HG03060 (cell line): ENCODE results near the gene B4GALT4.
"Not testable (repeated sequence)": the region's sequence is repeated elsewhere in the genome, so short reads cannot be mapped to it uniquely, and the experiment has no call there.

Experiments
- ATAC-seq: cut with Tn5 transposase; IDR thresholded peaks from one replicate; pipeline ENCODE4 v1.9.1; 2021; ENCODE audit warnings: low read depth, moderate number of reproducible peaks; ENCODE audit not compliant: unreplicated experiment

Gene B4GALT4

DNA sequence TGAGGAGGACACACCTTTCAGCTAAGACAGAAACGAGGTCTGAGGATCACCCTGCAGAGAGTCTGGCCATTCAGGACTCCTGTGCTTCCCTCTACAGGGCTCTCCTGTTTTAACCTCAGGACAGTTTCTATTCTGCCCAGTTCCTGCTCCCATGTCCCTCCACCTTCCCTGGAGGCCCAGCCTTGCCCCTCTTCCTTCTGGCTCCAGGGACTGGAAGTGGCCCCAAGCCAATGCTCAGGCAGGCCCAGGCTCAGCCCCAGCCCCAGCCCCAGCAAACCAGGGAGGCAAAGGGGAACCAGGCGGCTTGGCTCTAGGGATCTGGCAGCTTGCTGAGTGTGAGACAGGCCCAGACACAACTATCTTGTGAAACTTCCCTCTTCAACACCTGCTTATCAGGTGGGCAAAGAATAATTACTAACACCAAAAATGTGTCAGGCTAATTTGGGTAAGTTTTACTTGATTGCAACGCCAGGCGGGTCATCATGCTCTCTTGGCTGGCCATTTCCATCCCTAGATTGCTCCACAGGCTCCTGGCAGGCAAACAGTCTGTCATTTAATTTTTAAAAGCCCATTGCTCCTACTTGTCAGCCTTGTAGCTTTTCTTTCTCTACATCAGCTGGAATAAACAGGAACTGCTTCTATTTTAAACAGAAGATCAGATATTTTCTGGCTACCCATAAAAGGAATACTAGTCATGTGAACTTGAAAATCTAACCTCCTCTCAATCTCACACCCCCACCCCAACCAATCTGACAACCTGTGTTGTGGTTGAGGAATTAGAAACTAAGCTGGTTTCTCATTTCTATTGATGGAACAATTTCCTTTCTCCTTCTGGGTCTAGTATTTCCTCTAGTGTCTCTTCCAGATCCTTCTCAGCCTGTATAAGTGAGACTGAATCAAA is 33.8 kb downstream of the B4GALT4 start:
- ATAC-seq: no peak

DNA sequence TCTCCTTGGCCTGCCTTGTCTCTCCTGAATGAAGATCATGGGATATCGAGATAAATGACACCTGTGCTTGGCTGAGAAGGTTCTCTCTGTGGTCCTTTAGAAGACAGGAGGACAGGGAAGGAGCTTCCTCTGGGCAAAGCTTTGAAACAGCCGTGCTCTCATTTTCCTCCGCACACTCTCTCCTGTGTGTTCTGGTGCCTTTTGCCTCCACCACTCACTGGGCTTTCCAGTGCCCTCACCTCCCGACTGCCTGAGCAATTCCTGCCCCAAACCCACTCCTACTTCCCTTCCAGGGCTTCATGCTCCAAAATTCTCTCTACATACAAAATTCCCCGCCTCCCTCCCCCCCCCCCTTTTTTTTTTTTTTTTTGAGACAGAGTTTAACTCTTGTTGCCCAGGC is 35.0 kb downstream of the B4GALT4 start:
- ATAC-seq: no peak

DNA sequence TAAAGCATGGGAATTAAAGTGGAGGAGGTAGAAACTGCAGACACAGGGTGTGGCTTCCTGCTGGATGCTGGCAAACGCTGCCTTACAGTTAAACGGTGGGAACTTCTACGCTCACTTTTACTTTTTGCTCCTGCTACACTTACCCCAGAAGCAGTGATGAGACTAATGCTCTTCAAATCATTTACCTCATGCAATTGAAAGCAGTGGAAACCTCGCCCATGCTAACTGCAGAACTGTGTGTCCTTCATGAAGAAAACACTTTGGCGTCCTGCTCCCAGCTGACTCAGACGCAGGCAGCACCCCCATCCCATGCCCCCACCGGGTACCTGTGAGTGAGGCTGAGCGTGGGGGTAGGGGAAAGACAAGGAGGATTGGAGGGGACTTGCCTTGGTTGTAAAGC is 35.5 kb downstream of the B4GALT4 start:
- ATAC-seq: no peak

DNA sequence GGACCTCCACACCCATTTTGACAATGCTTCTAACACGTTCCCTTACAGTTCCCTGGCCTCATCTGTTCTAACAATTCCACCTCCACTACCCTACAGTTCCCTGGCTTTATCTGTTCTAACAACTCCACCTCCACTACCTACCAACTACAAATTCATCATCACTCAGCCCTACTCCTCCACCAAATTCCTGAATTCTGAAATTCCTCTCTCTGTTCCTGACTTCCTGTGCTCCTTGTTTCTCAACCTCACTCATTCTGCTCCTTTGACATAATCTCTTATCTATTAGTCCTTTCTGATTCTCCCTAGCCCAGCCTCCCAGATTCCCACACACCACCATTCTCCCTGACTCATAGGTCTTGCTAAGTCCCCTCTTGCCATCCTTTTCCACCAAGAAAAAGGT is 44.8 kb downstream of the B4GALT4 start:
- ATAC-seq: no peak

DNA sequence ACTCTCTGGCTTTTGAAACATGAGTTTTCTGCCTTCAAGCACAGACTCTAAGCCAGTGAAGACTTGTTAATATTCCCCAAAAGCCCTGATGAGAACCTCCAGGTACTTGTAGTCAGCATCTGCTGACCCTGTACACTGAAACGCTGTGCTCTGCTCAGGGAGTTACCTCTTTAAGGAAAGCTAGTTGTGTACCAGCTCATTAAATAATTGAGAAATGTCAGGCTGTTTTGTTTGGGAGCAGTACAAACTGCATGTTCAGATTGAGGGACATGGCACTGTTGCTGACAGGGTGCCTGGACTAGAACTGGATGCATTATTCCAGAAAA is 45.6 kb downstream of the B4GALT4 start:
- no peak for ATAC-seq

DNA sequence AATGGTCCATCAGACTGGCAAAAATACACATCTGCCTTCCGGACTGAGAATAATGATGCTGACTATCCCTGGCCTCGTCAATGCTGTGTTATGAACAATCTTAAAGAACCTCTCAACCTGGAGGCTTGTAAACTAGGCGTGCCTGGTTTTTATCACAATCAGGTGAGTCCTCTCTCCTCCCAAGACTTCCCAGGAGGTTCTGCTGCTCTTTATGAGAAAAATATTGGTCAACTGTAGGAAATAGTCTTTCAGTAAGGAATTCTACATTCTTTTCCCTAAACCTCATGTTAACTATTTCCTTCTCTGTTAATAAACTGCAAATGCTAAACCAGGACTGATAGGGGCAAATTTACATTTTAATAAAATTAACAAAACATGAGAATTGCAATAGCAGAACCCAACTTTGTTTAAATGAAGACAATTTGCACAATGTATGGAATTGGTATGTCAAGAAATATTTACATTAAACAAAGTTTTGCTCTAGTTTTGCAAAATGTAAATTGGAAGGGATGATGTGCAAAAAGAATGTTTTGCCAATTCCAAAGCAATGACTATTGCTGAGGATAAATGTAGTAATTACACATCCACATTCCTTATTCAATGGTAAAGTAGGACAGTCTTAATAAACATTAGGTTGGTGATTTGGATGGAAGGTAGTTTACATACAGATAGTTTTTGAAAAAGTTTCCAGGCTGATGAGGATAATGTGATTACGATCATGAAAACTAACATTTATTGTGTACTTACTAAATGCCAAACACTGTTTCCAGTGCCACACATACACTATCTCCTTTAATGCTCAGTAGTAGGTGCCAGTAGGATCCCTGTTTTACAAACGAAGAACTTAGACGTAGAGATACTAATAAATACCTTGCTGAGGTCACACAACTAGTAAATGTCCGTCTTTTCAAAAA is 46.2 kb downstream of the B4GALT4 start:
- ATAC-seq: no peak

DNA sequence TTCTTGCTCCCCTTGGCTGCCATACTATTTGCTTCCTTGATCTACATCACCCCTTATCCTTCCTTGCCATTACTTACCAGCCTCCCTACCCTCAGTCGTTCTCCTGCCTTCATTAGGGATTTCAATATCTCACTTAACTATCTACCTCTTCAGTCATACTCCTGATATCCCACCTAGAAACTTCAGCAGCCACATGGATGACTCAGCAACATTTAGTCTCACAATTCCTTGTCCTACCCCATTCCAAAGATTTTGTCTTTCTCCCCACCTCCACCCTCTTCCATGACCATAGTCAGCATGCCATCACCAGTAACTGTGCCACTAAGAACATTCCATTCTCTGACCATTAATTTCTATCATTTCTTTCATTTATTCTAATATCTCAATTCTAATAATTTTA is 48.9 kb downstream of the B4GALT4 start:
- no peak for ATAC-seq

DNA sequence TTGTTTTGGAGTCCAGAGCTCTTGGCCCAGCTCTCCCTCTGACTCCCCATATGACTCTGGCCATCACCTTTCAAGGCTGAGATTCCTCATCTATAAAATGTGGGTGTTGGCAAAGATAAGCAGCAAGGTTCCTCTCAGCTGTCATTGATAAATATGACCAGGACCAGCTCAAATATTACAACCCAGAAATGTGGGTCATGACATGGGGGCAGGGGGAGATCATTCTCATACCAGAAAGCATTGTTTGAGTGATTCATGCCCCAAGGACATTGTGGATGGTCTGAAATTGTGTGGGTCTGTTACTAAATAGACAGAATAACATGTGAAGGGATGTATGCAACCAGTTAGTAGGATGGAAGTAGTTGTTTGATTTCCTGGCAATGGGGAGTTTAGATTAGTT is 53.4 kb downstream of the B4GALT4 start:
- ATAC-seq: no peak

DNA sequence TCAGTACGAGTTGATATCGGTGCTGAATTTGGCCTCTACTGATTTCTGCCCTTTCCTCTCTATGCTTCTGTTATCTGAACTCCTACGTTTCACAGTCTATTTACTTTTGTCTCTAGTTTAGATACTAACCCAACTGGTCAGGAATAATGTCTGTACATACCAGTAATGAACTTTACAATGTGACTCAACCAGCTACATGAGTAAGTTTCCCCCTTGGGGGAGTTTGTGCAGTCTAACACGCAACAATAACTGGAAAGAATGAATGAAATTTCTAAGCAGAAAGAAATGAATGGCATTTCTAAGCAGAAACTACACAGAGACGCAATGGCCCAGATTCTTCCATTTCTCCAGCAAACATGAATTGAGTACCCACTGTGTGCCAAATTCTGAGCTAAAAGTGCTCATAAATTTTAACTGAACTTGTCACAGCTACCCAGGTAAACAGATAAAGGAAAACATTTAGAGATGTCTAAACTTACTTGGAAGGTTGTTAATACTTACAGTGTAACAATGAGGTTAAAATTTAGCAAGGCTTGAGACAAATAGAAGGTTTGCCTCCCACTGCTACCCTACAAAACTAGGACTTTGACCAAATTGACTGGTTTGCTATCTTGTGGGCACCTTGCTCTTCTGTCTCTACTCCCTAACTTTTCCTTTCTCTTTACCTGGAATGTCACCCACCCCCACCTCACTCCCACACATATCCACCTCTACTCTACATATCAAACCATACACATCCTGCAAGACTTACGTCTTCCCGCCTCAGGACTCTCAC is 55.7 kb downstream of the B4GALT4 start:
- no peak for ATAC-seq

DNA sequence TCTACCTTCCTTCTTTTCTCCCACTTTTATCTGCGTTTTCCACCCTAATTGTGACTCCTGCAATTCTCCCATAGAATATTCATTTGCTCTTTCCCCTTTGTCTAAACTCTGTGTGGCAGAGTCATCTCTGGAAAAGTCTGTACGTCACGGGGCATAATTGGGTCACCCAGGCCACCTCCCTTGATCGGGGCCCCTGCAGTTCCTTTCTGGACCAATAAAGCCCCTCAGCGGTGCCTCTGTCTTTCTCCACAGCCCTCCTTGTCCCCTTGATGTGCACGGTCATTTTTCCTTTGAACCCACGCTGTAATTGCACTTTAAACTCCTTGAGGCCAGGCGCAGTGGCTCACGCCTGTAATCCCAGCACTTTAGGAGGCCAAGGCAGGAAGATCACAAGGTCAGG is 56.6 kb downstream of the B4GALT4 start:
- ATAC-seq: no peak

DNA sequence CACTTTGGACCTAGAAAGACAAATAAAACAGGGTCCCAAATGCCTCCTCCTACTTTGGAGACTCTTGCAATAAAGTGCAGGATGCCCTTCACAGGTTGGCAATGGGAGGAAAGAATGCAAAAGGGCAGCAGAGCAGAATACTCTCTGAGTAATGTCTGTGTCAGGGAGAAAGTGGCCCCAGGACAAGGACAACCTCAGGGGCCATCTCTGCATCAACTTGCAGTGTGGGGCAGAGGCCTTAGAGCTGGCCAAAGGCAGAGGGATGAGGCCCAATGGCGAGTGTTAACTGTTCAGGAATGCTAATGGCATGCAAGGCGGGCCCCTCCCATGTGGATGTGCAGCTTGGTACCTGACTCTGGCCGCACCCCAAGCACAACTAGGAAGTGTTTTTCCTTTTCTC is 58.9 kb downstream of the B4GALT4 start:
- ATAC-seq: no peak

DNA sequence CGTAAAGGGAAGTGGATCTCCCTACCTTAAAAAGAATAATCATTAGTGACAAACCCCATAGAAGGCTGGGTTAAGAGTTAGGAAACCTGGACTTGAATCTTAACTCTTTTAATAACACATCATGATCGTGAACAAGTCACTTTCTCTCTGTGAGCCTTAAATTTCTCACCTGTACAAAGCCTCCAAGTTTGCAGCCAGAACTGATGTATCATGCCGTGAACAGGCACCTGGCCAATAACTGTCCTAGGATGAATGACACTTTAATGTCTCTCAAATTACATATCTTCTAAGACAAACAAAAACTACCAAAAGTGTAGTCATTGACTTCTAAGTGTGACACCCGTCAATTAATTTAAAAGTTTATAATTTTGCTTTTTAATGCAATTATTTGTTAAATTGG is 63.4 kb downstream of the B4GALT4 start:
- ATAC-seq: no peak

DNA sequence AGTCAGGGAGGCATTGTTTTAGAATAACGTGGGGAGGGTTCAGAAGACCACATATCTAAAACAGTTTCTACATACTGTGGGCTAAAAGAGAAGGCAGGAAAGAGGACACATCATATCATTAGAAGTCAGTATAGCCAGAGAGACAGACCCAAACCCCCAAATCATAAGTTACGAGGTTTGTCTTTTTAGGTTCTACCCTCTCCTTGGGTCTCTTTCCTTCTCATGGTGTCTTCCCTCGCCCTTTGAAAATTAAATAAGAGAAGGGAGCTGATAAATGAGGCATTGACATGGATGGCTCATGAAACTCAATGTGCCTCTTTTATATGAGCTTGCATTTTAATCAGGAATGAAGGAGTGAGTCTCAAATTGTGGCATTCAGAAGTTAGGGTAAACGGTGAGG is 63.9 kb downstream of the B4GALT4 start:
- no peak for ATAC-seq

DNA sequence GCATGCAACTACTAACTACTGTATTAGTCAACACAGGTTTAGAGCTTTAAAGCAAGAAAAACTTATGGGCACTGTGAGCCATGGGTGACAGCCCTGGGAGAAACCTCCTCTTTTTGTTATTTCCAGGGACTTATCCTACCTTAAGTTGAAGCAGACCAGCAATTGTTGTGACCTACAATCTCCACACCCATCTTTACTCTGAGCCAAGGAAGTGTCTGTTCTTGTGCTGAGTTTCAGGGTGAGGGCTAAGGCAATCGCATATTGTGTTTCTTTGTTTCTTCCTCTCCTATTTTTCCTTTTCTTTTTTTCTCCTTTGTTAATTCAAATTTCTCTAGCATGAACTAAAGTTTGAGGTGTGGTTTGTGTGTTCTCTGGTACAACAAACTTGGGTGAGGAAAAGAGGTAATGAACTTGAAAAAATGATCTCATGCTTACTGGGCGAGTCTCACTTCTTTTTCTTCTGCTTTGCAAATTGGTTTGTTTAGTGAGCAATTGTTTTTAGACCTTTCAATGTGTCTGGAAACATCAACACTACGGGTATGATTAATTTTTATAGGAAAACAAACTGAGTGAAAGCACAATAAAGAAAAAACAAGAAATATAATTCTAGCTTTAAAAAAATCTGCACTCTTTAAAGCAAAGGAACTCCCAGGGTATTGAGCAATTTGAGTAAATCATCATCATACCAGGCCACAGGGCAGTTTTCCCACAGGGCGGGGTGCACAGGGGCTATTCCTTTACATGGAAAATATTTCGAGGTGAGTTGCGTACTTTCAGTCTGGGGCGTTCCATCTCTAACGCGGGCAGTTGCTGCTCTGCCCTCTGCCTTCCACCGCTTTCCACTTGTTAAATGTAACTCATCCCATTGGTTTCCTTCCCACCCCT is 64.6 kb downstream of the B4GALT4 start:
- no peak for ATAC-seq

DNA sequence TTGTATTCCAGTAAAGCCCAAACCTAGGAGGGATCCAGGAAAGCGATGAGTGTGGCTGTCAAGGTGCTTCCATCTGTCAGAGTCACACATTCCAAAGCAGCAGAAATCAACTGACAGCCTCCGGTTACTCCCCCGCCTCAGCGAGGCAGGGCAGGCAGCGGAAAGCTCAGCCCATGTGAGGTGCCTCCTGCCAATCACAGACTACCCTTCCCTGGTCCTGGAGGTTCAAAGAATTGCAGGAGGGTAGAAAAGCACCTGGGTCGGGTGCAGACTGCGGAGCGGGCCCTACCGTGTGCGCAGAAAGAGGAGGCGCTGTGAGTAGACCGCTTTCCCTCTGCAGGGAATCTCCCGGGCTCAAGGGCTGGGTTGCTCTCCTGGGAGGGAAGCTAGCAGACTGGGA is 67.4 kb downstream of the B4GALT4 start, which contains the start of gene UPK1B:
Gene UPK1B (plus strand): TSS at position 274 of the 400 bp plus-strand sequence. CDS start 13,144 bp downstream, outside the sequence.
- no peak for ATAC-seq

DNA sequence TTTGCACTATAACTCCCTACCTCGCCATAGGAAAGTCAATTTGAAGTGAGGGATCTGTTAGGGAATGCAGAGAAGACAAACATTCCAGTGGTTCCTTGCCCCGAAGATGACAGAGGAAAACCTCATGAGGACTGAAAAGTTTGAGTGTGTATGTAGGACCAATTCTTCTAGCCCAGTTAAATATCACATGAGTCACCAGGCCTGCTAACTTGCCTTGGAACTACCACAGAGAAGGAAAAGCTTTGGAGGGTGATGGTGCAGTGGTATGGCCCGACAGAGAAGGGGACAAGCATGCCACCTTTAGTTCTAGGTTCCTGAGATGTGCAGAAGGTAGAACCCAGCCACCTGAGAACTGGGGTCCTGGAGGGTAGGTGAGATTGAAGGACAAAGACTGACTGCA is 69.9 kb downstream of the B4GALT4 start:
- no peak for ATAC-seq

DNA sequence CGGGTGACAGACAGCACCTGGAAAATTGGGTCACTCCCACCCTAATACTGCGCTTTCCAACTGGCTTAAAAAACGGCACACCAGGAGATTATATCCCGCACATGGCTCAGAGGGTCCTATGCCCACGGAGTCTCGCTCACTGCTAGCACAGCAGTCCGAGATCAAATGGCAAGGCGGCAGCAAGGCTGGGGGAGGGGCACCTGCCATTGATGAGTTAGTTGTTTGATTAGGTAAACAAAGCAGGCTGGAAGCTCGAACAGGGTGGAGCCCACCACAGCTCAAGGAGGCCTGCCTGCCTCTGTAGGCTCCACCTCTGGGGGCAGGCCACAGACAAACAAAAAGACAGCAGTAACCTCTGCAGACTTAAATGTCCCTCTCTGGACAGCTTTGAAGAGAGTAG is 75.9 kb downstream of the B4GALT4 start:
- ATAC-seq: not testable (repeated sequence)
